GM18909 (cell line): Measurements from ENCODE around the gene RNF19B.

Experiments
- ATAC-seq: cut with Tn5 transposase; IDR thresholded peaks from one replicate; pipeline ENCODE4 v1.9.1; 2021; ENCODE audit warnings: mild to moderate bottlenecking; ENCODE audit not compliant: unreplicated experiment, poor library complexity

RNF19B gene

GRCh38 chr1:32891241-32891570 lies 73.4 kb downstream of the RNF19B start:
- no peak for ATAC-seq

- no peak for ATAC-seq
These were observed 73.9 kb downstream of the RNF19B start for GRCh38 chr1:32890516-32891240.

- ATAC-seq, result no peak
These were observed 74.8 kb downstream of the RNF19B start for GRCh38 chr1:32889731-32890278.

GRCh38 chr1:32888677-32889420 lies 75.8 kb downstream of the RNF19B start:
- no peak for ATAC-seq

GRCh38 chr1:32888134-32888533 lies 76.5 kb downstream of the RNF19B start:
- no peak for ATAC-seq

GRCh38 chr1:32887623-32888022 lies 77.0 kb downstream of the RNF19B start:
- ATAC-seq, result no peak

- no peak for ATAC-seq
These were observed 77.7 kb downstream of the RNF19B start for GRCh38 chr1:32886828-32887414.
